ENCODE measurements around the gene PFDN2.

PFDN2 gene

GRCh38 chr1:161051219-161051618, 66.6 kb downstream of the PFDN2 start:
- Histone ChIP-seq H3K27me3 (ENCODE audit: control insufficient read depth in 1 of 2, insufficient read depth in 2 of 2, low read length in 2 of 2) (peaks cover 7 to 13% of the 10 kb centered on the region in 2 donors), H3K9me3 (ENCODE audit: control insufficient read depth in 2 of 2, low read length in 2 of 2) (no peaks in the 10 kb centered on the region), H3K9ac (ENCODE audit: low read length in 2 of 2) (no peak overlapping the region), H3K36me3 (ENCODE audit: control insufficient read depth in 2 of 2, insufficient read depth in 2 of 2, low read length in 2 of 2) (no peaks in the 10 kb centered on the region), H3K4me1 (ENCODE audit: control insufficient read depth, insufficient read depth, low read length) (peaks cover 1% of the 10 kb centered on the region), H3K27ac (ENCODE audit: low read length) (no peak overlapping the region), H3K4me3 (ENCODE audit: low read length in 2 of 2) (no peak overlapping the region)
